ENCODE data around the gene CPSF4L.

Gene CPSF4L

DNA sequence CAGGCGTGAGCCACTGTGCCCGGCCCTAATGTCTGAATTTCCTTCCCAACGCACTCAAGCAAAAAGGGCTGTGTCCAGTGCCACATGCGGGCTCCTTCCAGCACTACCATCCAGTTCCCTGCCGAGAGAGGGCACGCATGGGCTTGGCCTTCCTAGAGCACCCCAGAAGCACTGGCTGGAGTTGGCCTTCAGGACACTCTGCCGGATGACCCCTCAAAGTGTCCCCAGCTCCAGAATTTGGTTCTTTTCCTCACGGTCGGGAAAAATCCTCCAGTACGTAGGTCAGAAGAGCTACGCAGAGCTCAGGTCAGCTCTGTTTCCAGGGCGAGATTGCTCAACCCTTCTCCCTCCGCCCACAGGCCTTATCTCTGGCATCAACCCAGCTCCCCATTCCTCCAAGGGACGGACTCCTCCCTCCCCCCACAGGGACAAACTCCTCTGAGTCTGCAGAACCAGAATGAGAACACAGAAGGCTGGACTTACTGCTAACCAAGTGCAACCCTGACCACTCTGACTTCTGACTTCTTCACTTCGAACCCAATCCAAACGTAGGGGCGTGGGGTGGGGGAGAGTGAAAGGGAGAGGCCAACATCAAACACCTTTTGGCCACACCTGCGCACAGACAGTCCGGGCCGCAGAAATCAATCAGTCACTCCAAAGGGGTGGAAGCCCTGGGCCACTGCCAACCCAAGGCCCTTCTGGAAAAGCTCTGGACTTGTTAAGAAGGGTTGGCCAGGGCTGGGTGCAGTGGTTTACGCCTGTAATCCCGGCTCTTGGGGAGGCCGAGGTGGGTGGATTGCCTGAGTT is 46.5 kb upstream of the CPSF4L start:
- no peak overlapping the region for H3K27ac ChIP-seq (ENCODE audit: low read length)
- TF ChIP-seq, protein P1, sequence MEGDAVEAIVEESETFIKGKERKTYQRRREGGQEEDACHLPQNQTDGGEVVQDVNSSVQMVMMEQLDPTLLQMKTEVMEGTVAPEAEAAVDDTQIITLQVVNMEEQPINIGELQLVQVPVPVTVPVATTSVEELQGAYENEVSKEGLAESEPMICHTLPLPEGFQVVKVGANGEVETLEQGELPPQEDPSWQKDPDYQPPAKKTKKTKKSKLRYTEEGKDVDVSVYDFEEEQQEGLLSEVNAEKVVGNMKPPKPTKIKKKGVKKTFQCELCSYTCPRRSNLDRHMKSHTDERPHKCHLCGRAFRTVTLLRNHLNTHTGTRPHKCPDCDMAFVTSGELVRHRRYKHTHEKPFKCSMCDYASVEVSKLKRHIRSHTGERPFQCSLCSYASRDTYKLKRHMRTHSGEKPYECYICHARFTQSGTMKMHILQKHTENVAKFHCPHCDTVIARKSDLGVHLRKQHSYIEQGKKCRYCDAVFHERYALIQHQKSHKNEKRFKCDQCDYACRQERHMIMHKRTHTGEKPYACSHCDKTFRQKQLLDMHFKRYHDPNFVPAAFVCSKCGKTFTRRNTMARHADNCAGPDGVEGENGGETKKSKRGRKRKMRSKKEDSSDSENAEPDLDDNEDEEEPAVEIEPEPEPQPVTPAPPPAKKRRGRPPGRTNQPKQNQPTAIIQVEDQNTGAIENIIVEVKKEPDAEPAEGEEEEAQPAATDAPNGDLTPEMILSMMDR (IDR thresholded peaks at IDR 0.05; ENCODE audit: low read depth, low read length) = no peak
- no peak for TF ChIP-seq EZH2phosphoT487 (IDR thresholded peaks at IDR 0.05; ENCODE audit: low read depth)
- H3K79me2 ChIP-seq (ENCODE audit: low read length) = no peaks in the 10 kb centered on the region
- H3K4me3 ChIP-seq (ENCODE audit: low read length) = no peak overlapping the region
- peaks cover 35% of the 10 kb centered on the region for H3K27me3 ChIP-seq (ENCODE audit: low read depth, low read length)
- H4K20me1 ChIP-seq (ENCODE audit: insufficient read depth, low read length) = no peaks in the 10 kb centered on the region
- no peaks in the 10 kb centered on the region for H3K9me3 ChIP-seq (ENCODE audit: insufficient read depth, low read length)
- H3K4me1 ChIP-seq (ENCODE audit: low read length) = peaks cover 11% of the 10 kb centered on the region; the same call in 1 of the 2 replicates
- H3K4me2 ChIP-seq (ENCODE audit: low read length) = no peak overlapping the region
- H2AFZ ChIP-seq (ENCODE audit: low read depth, low read length) = no peak overlapping the region
- H3K36me3 ChIP-seq (replicated peaks; ENCODE audit: low read depth, low read length) = no peaks in the 10 kb centered on the region
- H3K9ac ChIP-seq (ENCODE audit: low read length) = no peak overlapping the region

DNA sequence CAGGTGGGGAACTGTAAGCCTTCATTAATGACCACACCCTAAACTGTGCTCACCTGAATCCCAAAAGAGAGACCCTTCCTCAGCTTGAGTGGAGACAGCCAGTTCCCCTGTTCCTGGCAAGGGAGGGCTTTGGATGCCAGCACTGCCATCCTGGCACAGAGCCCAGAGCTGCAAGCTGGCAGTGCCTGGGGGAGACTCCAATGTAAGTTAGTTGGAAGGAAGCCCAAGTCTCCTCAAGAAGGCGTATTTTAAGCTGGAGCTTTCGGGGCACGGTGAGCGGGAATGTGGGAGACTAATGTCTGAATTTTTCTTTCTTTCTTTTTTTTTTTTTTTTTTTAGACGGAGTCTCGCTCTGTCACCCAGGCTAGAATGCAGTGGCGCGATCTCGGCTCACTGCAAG is 45.5 kb upstream of the CPSF4L start:
- H3K9me3 ChIP-seq (ENCODE audit: insufficient read depth, low read length) = no peaks in the 10 kb centered on the region
- H2AFZ ChIP-seq (ENCODE audit: low read depth, low read length) = no peak overlapping the region
- H3K4me3 ChIP-seq (ENCODE audit: low read length) = no peak overlapping the region
- H3K36me3 ChIP-seq (replicated peaks; ENCODE audit: low read depth, low read length) = no peaks in the 10 kb centered on the region
- peaks cover 27% of the 10 kb centered on the region for H3K27me3 ChIP-seq (ENCODE audit: low read depth, low read length)
- no peak overlapping the region for H3K9ac ChIP-seq (ENCODE audit: low read length)
- H3K79me2 ChIP-seq (ENCODE audit: low read length) = no peaks in the 10 kb centered on the region
- no peak overlapping the region for H3K27ac ChIP-seq (ENCODE audit: low read length)
- H3K4me2 ChIP-seq (ENCODE audit: low read length) = no peak overlapping the region
- no peaks in the 10 kb centered on the region for H4K20me1 ChIP-seq (ENCODE audit: insufficient read depth, low read length)
- TF ChIP-seq, protein P1 (IDR thresholded peaks at IDR 0.05; ENCODE audit: low read depth, low read length) = no peak
- no peak for TF ChIP-seq EZH2phosphoT487 (IDR thresholded peaks at IDR 0.05; ENCODE audit: low read depth)
- peaks cover 11% of the 10 kb centered on the region; the same call in 1 of the 2 replicates for H3K4me1 ChIP-seq (ENCODE audit: low read length)

DNA sequence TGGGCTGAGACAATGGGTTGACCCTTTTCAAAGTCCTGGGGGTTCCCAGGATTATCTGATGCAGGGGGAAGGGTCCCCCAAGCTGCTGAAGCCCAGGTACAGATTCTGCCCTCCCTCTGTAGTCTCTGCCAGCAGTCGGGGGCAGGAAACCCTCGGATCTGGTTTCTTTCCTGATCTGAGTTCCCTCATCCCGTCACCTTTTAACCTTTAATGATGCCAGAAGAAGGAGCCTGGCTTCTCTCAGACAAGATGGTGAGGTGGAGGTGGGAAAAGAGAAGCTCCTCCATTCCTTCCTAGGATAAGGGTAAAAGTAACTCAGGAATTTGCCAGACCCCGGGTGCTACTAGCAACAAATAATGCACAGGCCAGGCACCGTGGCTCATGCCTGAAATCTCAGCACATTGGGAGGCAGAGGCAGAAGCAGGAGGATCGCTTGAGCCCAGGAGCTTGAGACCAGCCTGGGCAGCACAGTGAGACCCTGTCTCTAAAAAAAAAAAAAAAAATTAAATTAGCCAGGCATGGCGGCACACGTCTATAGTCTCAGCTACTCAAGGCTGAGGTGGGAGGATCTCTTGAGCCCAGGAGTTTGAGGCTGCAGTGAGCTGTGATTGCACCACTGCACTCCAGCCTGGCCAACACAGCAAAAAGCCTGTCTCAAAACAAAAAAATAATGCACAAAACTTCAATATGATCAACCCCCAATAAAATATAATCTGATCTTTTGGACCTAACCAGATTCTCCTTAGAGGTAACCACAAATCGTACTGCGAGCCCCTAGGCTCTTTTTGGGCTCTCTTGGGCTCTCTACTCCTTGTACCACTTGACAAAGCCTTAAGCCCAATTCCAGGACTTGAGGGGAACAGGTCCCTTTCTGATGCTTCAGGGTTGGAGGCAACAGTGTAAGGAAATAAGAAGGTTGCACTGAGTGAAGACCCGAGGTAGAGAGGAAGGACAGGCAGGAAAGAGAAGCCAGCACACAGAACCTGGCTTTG is 44.5 kb upstream of the CPSF4L start:
- Histone ChIP-seq H3K79me2 (ENCODE audit: low read length) (no peaks in the 10 kb centered on the region), H3K4me3 (ENCODE audit: low read length) (no peak overlapping the region), H3K4me1 (ENCODE audit: low read length) (peaks cover 5% of the 10 kb centered on the region; the same call in 1 of the 2 replicates), H3K9ac (ENCODE audit: low read length) (no peak overlapping the region), H3K36me3 (replicated peaks; ENCODE audit: low read depth, low read length) (no peaks in the 10 kb centered on the region), H3K27ac (ENCODE audit: low read length) (no peak overlapping the region), H4K20me1 (ENCODE audit: insufficient read depth, low read length) (no peaks in the 10 kb centered on the region), H3K4me2 (ENCODE audit: low read length) (no peak overlapping the region), H3K9me3 (ENCODE audit: insufficient read depth, low read length) (no peaks in the 10 kb centered on the region), H3K27me3 (ENCODE audit: low read depth, low read length) (peaks cover 17% of the 10 kb centered on the region), H2AFZ (ENCODE audit: low read depth, low read length) (no peak overlapping the region)
- TF ChIP-seq, protein P1 (IDR thresholded peaks at IDR 0.05; ENCODE audit: low read depth, low read length) = no peak
- TF ChIP-seq EZH2phosphoT487 (IDR thresholded peaks at IDR 0.05; ENCODE audit: low read depth) = no peak

All from OCI-LY3 (cell line).